HEK293 (cell line): ENCODE measurements around the gene TFB2M.

Experiments used
- MYNN ChIP-seq: fragments of 450-650 bp; formaldehyde crosslinking; IDR thresholded peaks from 2 replicates; pipeline ENCODE4 v1.5.1; 2016; ENCODE audit warnings: missing biosample characterization, missing genetic modification characterization, borderline replicate concordance
- ZBTB8A ChIP-seq: fragments of 450-650 bp; formaldehyde crosslinking; IDR thresholded peaks from 2 replicates; pipeline ENCODE4 v1.5.1; 2016; ENCODE audit warnings: missing biosample characterization, missing genetic modification characterization
- ZNF121 ChIP-seq: fragments of 450-650 bp; formaldehyde crosslinking; IDR thresholded peaks from 2 replicates; pipeline ENCODE4 v1.5.1; 2016; ENCODE audit warnings: missing biosample characterization, missing genetic modification characterization
- ZNF223 ChIP-seq: fragments of 450-650 bp; formaldehyde crosslinking; IDR thresholded peaks from 2 replicates; pipeline ENCODE4 v1.5.1; 2016; ENCODE audit warnings: missing biosample characterization, missing genetic modification characterization
- ZNF350 ChIP-seq: fragments of 450-650 bp; formaldehyde crosslinking; IDR thresholded peaks from 2 replicates; pipeline ENCODE4 v1.5.0; 2017; ENCODE audit warnings: missing biosample characterization, mild to moderate bottlenecking, missing genetic modification characterization
- ZNF473 ChIP-seq: fragments of 450-650 bp; formaldehyde crosslinking; IDR thresholded peaks from 2 replicates; pipeline ENCODE4 v1.5.1; 2017; ENCODE audit warnings: missing biosample characterization, missing genetic modification characterization
- ZNF530 ChIP-seq: fragments of 450-650 bp; formaldehyde crosslinking; IDR thresholded peaks from 2 replicates; pipeline ENCODE4 v1.5.1; 2016; ENCODE audit warnings: low read depth, missing biosample characterization, missing genetic modification characterization
- ZNF629 ChIP-seq: fragments of 450-650 bp; formaldehyde crosslinking; IDR thresholded peaks from 2 replicates; pipeline ENCODE4 v1.5.1; 2017; ENCODE audit warnings: missing biosample characterization, missing genetic modification characterization
- ZNF792 ChIP-seq: fragments of 450-650 bp; formaldehyde crosslinking; IDR thresholded peaks from 2 replicates; pipeline ENCODE4 v1.5.1; 2016; ENCODE audit warnings: missing biosample characterization, missing genetic modification characterization
- TF ChIP-seq, protein P1 (sequence below): fragments of 450-650 bp; formaldehyde crosslinking; IDR thresholded peaks from 2 replicates; pipeline ENCODE4 v1.5.1; 2016; ENCODE audit warnings: missing biosample characterization, missing genetic modification characterization
- TF ChIP-seq, protein P2 (sequence below): fragments of 450-650 bp; formaldehyde crosslinking; IDR thresholded peaks from 2 replicates; pipeline ENCODE4 v1.5.1; 2016; ENCODE audit warnings: missing biosample characterization, missing genetic modification characterization
- TF ChIP-seq, protein P3 (sequence below): fragments of 450-650 bp; IDR thresholded peaks from 2 replicates; pipeline ENCODE4 v1.5.1; 2018; ENCODE audit warnings: missing biosample characterization, mild to moderate bottlenecking, missing genetic modification characterization
- TF ChIP-seq, protein P4 (sequence below): fragments of 450-650 bp; formaldehyde crosslinking; IDR thresholded peaks from 2 replicates; pipeline ENCODE4 v1.5.1; 2016; ENCODE audit warnings: missing biosample characterization, missing genetic modification characterization
- TF ChIP-seq, protein P5 (sequence below): fragments of 450-650 bp; formaldehyde crosslinking; IDR thresholded peaks from 2 replicates; pipeline ENCODE4 v1.5.1; 2016; ENCODE audit warnings: missing biosample characterization, missing genetic modification characterization

DNA sequence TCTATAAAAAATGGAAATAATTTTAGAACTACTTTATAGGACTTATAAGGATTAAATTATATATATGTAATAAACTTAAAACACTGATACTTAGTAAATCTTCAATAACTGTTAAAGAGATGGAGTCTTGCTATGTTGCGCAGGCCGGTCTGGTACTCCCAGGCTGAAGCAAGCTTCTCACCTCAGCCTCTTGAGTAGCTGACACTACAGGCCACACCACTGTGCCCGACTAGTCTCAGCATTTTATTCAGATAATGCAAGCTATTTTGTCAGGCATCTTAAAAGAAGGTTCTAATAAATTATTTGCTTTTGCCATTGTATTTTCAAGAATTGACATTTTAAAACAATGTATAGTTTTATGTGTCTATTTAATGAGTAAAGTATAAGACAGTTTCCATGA lies 21.0 kb upstream of the TFB2M start:
- no peak for TF ChIP-seq ZNF350 (tag by site-specific recombination)
- TF ChIP-seq ZNF792 (tag by site-specific recombination): no peak
- TF ChIP-seq, protein P1, sequence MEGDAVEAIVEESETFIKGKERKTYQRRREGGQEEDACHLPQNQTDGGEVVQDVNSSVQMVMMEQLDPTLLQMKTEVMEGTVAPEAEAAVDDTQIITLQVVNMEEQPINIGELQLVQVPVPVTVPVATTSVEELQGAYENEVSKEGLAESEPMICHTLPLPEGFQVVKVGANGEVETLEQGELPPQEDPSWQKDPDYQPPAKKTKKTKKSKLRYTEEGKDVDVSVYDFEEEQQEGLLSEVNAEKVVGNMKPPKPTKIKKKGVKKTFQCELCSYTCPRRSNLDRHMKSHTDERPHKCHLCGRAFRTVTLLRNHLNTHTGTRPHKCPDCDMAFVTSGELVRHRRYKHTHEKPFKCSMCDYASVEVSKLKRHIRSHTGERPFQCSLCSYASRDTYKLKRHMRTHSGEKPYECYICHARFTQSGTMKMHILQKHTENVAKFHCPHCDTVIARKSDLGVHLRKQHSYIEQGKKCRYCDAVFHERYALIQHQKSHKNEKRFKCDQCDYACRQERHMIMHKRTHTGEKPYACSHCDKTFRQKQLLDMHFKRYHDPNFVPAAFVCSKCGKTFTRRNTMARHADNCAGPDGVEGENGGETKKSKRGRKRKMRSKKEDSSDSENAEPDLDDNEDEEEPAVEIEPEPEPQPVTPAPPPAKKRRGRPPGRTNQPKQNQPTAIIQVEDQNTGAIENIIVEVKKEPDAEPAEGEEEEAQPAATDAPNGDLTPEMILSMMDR (tag by site-specific recombination): no peak
- TF ChIP-seq, protein P2, sequence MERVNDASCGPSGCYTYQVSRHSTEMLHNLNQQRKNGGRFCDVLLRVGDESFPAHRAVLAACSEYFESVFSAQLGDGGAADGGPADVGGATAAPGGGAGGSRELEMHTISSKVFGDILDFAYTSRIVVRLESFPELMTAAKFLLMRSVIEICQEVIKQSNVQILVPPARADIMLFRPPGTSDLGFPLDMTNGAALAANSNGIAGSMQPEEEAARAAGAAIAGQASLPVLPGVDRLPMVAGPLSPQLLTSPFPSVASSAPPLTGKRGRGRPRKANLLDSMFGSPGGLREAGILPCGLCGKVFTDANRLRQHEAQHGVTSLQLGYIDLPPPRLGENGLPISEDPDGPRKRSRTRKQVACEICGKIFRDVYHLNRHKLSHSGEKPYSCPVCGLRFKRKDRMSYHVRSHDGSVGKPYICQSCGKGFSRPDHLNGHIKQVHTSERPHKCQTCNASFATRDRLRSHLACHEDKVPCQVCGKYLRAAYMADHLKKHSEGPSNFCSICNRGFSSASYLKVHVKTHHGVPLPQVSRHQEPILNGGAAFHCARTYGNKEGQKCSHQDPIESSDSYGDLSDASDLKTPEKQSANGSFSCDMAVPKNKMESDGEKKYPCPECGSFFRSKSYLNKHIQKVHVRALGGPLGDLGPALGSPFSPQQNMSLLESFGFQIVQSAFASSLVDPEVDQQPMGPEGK: no peak
- TF ChIP-seq ZNF629: no peak
- no peak for TF ChIP-seq MYNN (tag by site-specific recombination)
- no peak for TF ChIP-seq ZNF473 (tag by site-specific recombination)
- TF ChIP-seq ZNF223: no peak
- no peak for TF ChIP-seq ZBTB8A (tag by site-specific recombination)
- TF ChIP-seq ZNF121 (tag by site-specific recombination): no peak
- TF ChIP-seq, protein P3, sequence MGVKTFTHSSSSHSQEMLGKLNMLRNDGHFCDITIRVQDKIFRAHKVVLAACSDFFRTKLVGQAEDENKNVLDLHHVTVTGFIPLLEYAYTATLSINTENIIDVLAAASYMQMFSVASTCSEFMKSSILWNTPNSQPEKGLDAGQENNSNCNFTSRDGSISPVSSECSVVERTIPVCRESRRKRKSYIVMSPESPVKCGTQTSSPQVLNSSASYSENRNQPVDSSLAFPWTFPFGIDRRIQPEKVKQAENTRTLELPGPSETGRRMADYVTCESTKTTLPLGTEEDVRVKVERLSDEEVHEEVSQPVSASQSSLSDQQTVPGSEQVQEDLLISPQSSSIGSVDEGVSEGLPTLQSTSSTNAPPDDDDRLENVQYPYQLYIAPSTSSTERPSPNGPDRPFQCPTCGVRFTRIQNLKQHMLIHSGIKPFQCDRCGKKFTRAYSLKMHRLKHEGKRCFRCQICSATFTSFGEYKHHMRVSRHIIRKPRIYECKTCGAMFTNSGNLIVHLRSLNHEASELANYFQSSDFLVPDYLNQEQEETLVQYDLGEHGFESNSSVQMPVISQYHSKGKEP (tag by site-specific recombination): no peak
- TF ChIP-seq, protein P4, sequence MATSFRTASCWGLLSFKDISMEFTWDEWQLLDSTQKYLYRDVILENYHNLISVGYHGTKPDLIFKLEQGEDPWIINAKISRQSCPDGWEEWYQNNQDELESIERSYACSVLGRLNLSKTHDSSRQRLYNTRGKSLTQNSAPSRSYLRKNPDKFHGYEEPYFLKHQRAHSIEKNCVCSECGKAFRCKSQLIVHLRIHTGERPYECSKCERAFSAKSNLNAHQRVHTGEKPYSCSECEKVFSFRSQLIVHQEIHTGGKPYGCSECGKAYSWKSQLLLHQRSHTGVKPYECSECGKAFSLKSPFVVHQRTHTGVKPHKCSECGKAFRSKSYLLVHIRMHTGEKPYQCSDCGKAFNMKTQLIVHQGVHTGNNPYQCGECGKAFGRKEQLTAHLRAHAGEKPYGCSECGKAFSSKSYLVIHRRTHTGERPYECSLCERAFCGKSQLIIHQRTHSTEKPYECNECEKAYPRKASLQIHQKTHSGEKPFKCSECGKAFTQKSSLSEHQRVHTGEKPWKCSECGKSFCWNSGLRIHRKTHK (tag by site-specific recombination): no peak
- TF ChIP-seq, protein P5, sequence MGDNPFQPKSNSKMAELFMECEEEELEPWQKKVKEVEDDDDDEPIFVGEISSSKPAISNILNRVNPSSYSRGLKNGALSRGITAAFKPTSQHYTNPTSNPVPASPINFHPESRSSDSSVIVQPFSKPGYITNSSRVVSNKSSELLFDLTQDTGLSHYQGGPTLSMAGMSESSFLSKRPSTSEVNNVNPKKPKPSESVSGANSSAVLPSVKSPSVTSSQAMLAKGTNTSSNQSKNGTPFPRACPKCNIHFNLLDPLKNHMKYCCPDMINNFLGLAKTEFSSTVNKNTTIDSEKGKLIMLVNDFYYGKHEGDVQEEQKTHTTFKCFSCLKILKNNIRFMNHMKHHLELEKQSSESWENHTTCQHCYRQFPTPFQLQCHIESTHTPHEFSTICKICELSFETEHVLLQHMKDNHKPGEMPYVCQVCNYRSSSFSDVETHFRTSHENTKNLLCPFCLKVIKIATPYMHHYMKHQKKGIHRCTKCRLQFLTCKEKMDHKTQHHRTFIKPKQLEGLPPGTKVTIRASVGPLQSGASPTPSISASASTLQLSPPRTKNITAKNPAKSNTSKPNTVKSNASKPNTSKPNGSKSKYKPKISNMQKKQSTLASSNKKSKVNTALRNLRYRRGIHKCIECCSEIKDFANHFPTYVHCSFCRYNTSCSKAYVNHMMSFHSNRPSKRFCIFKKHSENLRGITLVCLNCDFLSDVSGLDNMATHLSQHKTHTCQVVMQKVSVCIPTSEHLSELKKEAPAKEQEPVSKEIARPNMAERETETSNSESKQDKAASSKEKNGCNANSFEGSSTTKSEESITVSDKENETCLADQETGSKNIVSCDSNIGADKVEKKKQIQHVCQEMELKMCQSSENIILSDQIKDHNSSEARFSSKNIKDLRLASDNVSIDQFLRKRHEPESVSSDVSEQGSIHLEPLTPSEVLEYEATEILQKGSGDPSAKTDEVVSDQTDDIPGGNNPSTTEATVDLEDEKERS (tag by site-specific recombination): no peak
- no peak for TF ChIP-seq ZNF530 (tag by site-specific recombination)
